ENCODE measurements around the gene SVOP.

SVOP gene

GRCh38 chr12:108977360-108977759, 43.5 kb downstream of the SVOP start:
- no peak for DNase-seq (ENCODE audit: low spot score)

DNA sequence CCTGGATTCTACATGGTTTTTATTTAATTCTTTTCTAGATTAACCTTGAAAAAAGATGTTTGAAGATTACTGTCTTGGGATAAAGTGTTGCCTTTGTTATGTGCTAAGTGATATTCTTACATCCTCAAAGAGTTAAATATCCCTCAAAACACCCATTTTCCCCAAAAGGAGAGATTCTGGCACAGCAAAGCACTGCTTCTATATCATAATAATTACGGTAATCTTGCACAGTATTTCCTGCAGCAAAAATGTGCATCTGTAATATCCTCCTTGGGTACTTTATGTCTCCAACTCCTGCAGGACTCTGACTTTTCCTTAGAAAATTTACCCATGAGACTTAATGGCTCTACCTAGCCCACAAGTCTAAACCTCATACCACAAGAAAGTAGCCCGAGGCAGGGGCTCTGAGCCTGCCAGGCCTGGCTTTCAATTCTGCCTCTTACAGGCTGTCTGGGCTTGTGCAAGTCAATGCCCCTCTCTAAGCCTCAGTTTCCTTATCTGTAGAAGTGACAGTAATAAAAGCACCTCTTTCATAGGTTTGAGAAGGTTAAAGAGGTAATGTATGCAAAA, 45.8 kb downstream of the SVOP start:
- DNase-seq (ENCODE audit: low spot score), result no peak

- DNase-seq (ENCODE audit: low spot score), result no peak
Observed at GRCh38 chr12:108973629-108974152, 47.2 kb downstream of the SVOP start.

DNA sequence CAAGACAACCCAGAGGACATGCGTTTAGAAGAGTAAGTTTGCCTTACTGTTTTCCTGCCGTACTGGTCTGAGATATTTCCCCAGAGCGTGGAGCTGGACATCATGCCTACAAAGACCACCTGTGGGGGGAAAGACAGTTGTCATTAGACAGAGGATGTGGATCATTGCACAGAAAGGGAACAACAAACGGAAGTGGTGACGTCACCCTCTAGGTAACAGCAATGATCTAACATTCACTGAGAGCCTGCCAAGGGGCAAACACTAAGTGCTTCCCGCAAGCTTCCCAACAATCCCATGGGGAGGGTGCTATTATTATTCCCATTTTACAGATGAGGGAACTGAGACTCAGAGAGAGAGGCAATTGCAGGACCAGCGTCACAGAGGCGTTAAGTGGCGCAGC, 48.5 kb downstream of the SVOP start:
- no peak for DNase-seq (ENCODE audit: low spot score)

DNA sequence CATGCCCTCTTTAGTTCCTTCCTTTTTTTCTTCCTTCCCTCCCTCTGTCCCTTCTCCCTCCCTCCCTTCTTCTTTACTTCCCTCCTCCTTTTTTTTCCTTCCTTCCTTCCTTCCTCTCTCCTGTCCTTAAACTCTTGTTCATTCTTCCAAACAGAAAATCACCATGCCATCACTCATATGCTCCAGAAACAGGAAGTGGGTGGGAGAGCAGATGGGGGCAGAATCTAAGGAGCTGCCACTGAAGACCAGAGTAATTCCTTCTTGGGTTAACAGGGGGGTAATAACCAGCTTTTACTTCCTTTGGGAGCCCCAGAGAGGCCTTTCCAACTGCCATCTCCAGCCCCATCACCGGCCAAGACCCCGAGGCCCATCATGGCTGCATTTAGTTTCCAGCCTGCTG, 51.2 kb downstream of the SVOP start:
- no peak for DNase-seq (ENCODE audit: low spot score)

DNA sequence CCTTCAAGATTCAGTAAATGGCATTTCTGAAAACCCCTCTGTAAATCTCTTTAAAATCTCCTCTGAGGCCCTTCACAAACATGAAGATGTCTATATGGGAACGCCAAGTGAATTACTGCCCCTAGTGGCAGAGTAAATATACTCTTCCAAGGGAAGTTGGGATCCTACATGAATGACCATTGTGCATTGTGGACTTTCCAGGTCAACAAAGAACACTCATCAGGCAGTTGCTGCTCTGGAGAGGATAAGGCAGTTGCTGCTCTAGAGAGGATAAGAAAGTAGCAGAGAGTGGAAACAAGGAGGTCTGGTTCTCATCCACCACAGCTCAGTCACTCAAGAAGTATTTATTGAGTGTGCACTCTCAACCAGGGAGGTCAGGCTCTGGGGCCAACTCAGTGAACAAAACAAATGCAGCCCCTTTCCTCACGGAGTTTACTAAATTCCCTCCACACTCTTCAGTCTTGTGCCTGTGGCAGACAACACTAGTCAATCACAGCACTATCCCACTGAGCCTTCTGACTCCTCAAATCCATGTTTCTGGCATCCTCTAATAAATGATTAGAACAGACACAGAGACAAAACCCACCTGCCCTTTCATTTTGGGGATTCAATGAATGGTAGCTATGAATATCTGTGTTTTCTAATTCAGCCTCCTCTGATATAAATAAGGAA, 52.9 kb downstream of the SVOP start:
- DNase-seq (ENCODE audit: low spot score), result no peak

DNA sequence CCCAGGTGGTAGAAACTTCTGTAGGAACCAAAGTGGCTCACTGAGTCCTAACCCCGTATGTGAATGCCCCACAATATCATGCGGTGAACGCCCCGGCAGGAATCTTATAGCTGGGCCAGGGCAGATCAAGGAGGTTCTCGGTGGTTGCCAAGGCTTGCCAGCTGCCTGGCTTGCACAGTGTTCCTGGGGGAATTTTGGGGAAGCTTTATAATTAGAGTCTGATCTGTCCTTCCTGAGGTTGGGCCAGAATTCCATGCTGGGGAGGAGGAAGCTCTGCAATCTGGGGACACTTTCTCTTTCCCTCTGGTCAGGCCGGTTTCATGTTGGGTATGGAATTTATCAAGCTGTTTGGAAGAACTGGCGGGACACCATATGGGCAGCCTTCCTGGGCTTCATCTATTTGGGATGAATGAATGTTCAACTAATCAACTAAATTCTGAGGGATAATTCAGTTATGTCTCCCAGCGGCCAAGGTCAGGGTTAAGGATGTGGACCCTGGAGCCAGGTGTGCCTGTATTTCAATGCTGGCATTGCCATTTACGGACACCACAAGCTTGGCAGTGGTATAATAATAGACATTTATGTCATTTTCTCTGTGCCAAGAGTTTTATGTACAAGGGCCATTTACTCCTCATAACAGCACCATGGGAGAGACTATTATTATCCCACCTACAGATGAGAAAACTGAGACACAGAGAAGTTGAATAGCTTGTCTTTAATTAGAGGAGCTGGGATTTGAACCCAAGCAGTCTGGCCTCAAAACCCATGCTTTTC, 54.3 kb downstream of the SVOP start:
- DNase-seq (ENCODE audit: low spot score), result no peak

- DNase-seq (ENCODE audit: low spot score), result no peak
Observed at GRCh38 chr12:108965886-108966285, 55.0 kb downstream of the SVOP start.

GRCh38 chr12:108964371-108965352, 56.2 kb downstream of the SVOP start:
- DNase-seq (ENCODE audit: low spot score), result no peak

DNA sequence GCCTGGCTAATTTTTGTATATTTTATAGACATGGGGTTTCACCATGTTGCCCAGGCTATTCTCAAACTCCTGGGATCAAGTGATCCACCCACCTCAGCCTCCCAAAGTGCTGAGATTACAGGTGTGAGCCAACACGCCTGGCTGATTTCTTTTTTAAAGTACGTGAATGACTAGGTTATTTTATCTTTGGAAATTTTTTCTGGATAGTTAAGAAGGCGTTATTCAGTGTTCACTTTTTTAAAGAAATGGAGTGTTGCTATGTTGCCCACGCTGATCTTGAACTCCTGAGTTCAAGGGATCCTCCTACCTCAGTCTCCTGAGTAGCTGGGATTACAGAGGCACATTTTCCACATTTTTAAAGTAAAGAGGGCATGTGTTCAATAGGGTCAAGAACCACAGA, 58.6 kb downstream of the SVOP start:
- no peak for DNase-seq (ENCODE audit: low spot score)

GRCh38 chr12:108959748-108960655, 60.9 kb downstream of the SVOP start:
- DNase-seq (ENCODE audit: low spot score), result no peak

- no peak for DNase-seq (ENCODE audit: low spot score)
Observed at GRCh38 chr12:108955225-108955835, 65.5 kb downstream of the SVOP start.

- peak; percentile 77 for DNase-seq (ENCODE audit: low spot score)
Observed at GRCh38 chr12:108950991-108951739, 69.7 kb downstream of the SVOP start.

DNA sequence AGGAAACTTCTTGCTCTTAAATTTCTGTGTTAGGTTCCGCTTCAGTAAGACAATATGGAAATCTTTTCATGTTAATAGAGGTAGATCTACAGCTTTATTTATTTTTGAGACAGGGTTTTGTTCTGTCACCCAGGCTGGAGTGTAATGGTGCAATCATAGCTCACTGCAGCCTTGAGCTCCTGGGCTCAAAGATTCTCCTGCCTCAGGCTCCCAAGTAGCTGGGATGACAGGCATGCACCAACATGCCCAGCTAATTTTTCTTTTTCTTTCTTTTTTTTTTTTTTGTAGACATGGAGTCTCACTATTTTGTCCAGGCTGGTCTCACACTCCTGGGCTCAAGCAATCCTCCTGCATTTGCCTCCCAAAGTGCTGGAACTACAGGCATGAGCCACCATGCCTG, 70.9 kb downstream of the SVOP start:
- DNase-seq (ENCODE audit: low spot score), result no peak

DNA sequence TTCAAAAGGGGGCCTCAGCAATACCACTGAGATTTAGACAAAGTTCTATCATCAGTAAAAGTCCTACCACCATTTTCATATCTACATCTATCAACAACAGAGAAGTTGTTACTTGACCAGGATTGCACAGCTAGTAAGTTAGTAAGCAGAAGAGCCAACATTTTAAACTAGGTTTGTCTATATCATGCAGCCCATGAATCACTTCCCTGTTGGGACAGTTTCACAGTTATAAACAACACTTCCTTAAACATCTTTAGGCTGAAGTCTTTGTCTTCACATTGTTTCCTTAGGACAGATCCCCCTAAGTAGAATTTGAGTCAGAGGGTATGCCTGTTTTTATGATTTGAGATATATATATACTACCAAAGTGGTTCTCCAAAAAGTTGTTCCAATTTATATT, 72.5 kb downstream of the SVOP start:
- DNase-seq (ENCODE audit: low spot score), result no peak

DNA sequence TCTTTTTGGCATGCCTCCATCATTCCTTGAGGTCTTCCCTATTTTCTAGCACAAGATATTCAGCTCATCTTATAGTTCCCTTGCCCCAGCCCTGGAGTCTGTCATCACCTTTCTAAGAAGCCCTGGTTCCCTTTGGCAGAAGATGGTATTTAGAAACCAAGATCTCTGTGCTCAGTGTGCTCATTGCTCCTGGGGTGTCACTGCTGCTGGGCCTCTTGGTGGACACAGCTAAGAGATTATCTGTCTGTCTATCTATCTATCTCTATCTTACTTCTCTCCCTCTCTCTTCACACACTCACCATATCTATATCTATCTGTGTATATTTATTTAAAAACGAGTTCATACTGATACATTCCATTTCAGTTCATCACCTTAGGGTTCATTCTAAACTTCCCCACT, 73.8 kb downstream of the SVOP start:
- no peak for DNase-seq (ENCODE audit: low spot score)

GRCh38 chr12:108940138-108940537, 80.7 kb downstream of the SVOP start:
- DNase-seq (ENCODE audit: low spot score), result no peak

GRCh38 chr12:108939594-108939993, 81.3 kb downstream of the SVOP start:
- DNase-seq (ENCODE audit: low spot score), result peak; percentile 31

GRCh38 chr12:108938247-108938924, 82.5 kb downstream of the SVOP start:
- DNase-seq (ENCODE audit: low spot score), result no peak

Data from Ammon's horn (tissue), 1 donor.